ENCODE data around the gene TP53AIP1. TPM values are rescaled to one million over a fixed set of nuclear protein-coding genes. Genes with fewer than 3 reads are reported as not detected.

TP53AIP1 gene
- total and polyA plus RNA-seq, 2 of the 8 experiments (the other 6 are each of a cell fraction or from before 2014, with no cell fraction given): 0.03 TPM; not detected in 1

GRCh38 chr11:128985880-128986279 is 43.2 kb upstream of the TP53AIP1 start:
- no peak overlapping the region for H2BK120ac ChIP-seq (replicated peaks; ENCODE audit: low read depth, low read length)
- H4K91ac ChIP-seq (replicated peaks; ENCODE audit: insufficient read length, low read length): no peak overlapping the region
- no peak overlapping the region for H2AK5ac ChIP-seq (ENCODE audit: low read depth, low read length)
- H4K5ac ChIP-seq (ENCODE audit: insufficient read length, low read depth, low read length): no peak overlapping the region
- H3K4ac ChIP-seq (replicated peaks; ENCODE audit: insufficient read length, low read depth, low read length): no peak overlapping the region
- H2BK15ac ChIP-seq (ENCODE audit: low read length): no peak overlapping the region
- CTCF ChIA-PET (ENCODE audit: partially characterized antibody): interaction anchor here (0.7 to 1.7 kb wide), 5 partner anchors 9 to 92 kb away, joined by 3 to 6 read pairs (median 3); no protein-coding TSS in a partner anchor
- H3K14ac ChIP-seq (ENCODE audit: insufficient read length): no peak overlapping the region
- no peak overlapping the region for H2AFZ ChIP-seq (ENCODE audit: low read length)
- no peaks in the 10 kb centered on the region for H3K4me1 ChIP-seq (replicated peaks in 1 of 4; ENCODE audit: control insufficient read depth in 3 of 4, insufficient read depth in 4 of 4, low read length in 3 of 4)
- H4K8ac ChIP-seq (ENCODE audit: extremely low read depth, insufficient read depth, low read length): no peak overlapping the region
- TF ChIP-seq POU5F1 (IDR thresholded peaks at IDR 0.05; ENCODE audit: low read depth, low read length): no peak
- no peak for TF ChIP-seq CTCF (IDR thresholded peaks at IDR 0.05; ENCODE audit: control extremely low read depth in 1 of 3, insufficient read depth in 1 of 3, low read depth in 1 of 3, low read length in 3 of 3)
- TF ChIP-seq CBX5 (IDR thresholded peaks at IDR 0.05; ENCODE audit: low read depth, low read length): no peak
- no peak for TF ChIP-seq SP1 (IDR thresholded peaks at IDR 0.05; ENCODE audit: low read depth, low read length)
- no peak for TF ChIP-seq TBP (IDR thresholded peaks at IDR 0.05; ENCODE audit: low read depth, low read length)
- no peak for TF ChIP-seq SP2 (IDR thresholded peaks at IDR 0.05; ENCODE audit: low read length)
- FAIRE-seq: no peak
- POLR2A ChIA-PET (ENCODE audit: partially characterized antibody): no interaction called here
- H3K36me3 ChIP-seq (ENCODE audit: control insufficient read depth in 2 of 4, insufficient read depth in 4 of 4, low read length in 3 of 4): peaks cover 0 to 7% (median 2%) of the 10 kb centered on the region in 4 experiments; a peak in 3 of 8 replicates
- H2BK5ac ChIP-seq (ENCODE audit: low read depth, low read length): no peak overlapping the region
- no peaks in the 10 kb centered on the region for H3K79me1 ChIP-seq (ENCODE audit: low read depth, low read length)
- H2BK20ac ChIP-seq (ENCODE audit: low read length): no peak overlapping the region
- no peak overlapping the region for H2BK12ac ChIP-seq (ENCODE audit: low read depth, low read length)
- 83% methylated on average over 5 of the region's 5 CpGs; no CpG with 5 or more reads in 1 of the 2 experiments for WGBS, 2 experiments (ENCODE audit: extremely low coverage in 1 of 2, insufficient coverage in 1 of 2, insufficient read length in 1 of 2, insufficient replicate concordance in 2 of 2, low coverage in 1 of 2, low lambda C conversion rate in 2 of 2, missing lambda C conversion rate in 1 of 2)
- H3K9me3 ChIP-seq (ENCODE audit: insufficient read depth in 2 of 2, low read depth in 1 of 2, low read length in 1 of 2): no peaks in the 10 kb centered on the region
- H3K23ac ChIP-seq (ENCODE audit: insufficient read length): no peak overlapping the region
- H3K9ac ChIP-seq (replicated peaks in 1 of 4; ENCODE audit: extremely low read depth in 1 of 4, low read depth in 3 of 4, low read length in 3 of 4): no peak overlapping the region
- H3K4me3 ChIP-seq (ENCODE audit: extremely low read depth in 1 of 4, insufficient read depth in 2 of 4, low read depth in 3 of 4, low read length in 4 of 4): no peak overlapping the region
- H3K27ac ChIP-seq (ENCODE audit: low read depth, low read length): no peak overlapping the region
- H3K79me2 ChIP-seq (ENCODE audit: control insufficient read depth in 1 of 2, insufficient read depth in 2 of 2, low read length in 2 of 2): no peaks in the 10 kb centered on the region
- H3K56ac ChIP-seq (replicated peaks; ENCODE audit: insufficient read length, low read depth, low read length): no peak overlapping the region
- no peak for DNase-seq (ENCODE audit: low read depth in 1 of 2, low spot score in 2 of 2)
- H3K4me2 ChIP-seq (ENCODE audit: insufficient read depth in 1 of 2, low read depth in 2 of 2, low read length in 2 of 2): no peak overlapping the region
- H4K20me1 ChIP-seq (replicated peaks in 1 of 2; ENCODE audit: control insufficient read depth in 1 of 2, insufficient read depth in 2 of 2, low read length in 2 of 2): no peaks in the 10 kb centered on the region
- no peaks in the 10 kb centered on the region; the same call in 1 of the 2 replicates for H3K23me2 ChIP-seq (ENCODE audit: low read depth, low read length)
- no peak overlapping the region for H3K18ac ChIP-seq (ENCODE audit: extremely low read depth, low read length)
- H3K27me3 ChIP-seq (replicated peaks in 1 of 4; ENCODE audit: control insufficient read depth in 3 of 4, extremely low read depth in 1 of 4, insufficient read depth in 3 of 4, low read length in 3 of 4): no peaks in the 10 kb centered on the region

Data from H1 (cell line).